ENCODE results near the gene PRKAB2.
"Not testable (repeated sequence)": the region's sequence is repeated elsewhere in the genome, so short reads cannot be mapped to it uniquely, and the experiment has no call there.

Gene PRKAB2

DNA sequence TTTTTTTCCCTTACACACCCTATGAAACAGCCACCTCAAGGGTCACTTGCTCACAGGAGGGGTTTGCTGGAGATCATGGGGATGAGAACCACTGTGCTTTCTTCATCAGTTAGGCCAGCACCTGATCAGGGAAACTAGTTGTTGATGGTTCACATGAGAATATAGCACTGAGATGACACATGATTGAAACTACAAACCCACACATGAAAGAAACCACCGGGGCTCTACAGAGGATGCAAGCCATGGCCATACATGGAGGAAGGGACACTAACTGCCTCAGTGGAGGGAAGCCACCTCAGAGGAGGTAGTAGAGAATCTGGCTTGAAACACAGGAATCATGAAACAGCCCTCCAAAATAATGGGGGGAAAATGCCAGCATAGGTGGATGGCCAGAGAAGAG, 63.2 kb downstream of the PRKAB2 start:
- Histone ChIP-seq H3F3A (ENCODE audit: insufficient read depth, low read length) (no peaks in the 10 kb centered on the region), H3K4me1 (ENCODE audit: insufficient read depth, low read length, severe bottlenecking) (no peaks in the 10 kb centered on the region), H4K20me1 (ENCODE audit: insufficient read depth, low read length) (no peaks in the 10 kb centered on the region), H3K27ac (ENCODE audit: low read depth, low read length, poor library complexity, severe bottlenecking) (no peak overlapping the region), H2AFZ (ENCODE audit: low read length) (no peak overlapping the region), H3K27me3 (ENCODE audit: insufficient read depth, low read length) (peaks cover 4% of the 10 kb centered on the region; the same call in 1 of the 2 replicates), H3K9ac (ENCODE audit: low read length) (no peak overlapping the region), H3K9me2 (ENCODE audit: low read depth, low read length) (no peaks in the 10 kb centered on the region), H3K4me2 (ENCODE audit: low read length) (no peak overlapping the region), H3K9me3 (ENCODE audit: low read length) (no peaks in the 10 kb centered on the region), H3K36me3 (ENCODE audit: insufficient read depth, low read length) (no peaks in the 10 kb centered on the region), H3K4me3 (ENCODE audit: low read depth, low read length, poor library complexity, severe bottlenecking) (no peak overlapping the region), H3K79me2 (ENCODE audit: insufficient read depth, low read length) (no peaks in the 10 kb centered on the region)
- TF ChIP-seq EZH2 (IDR thresholded peaks at IDR 0.05; ENCODE audit: borderline replicate concordance, low read length) = no peak
- no peak for TF ChIP-seq CTCF (IDR thresholded peaks at IDR 0.05; ENCODE audit: low read length)

GRCh38 chr1:147106407-147106881, 65.8 kb downstream of the PRKAB2 start:
- H3K27ac ChIP-seq (ENCODE audit: low read depth, low read length, poor library complexity, severe bottlenecking); H3K9me3 ChIP-seq (ENCODE audit: low read length); H3K79me2 ChIP-seq (ENCODE audit: insufficient read depth, low read length); H3K9me2 ChIP-seq (ENCODE audit: low read depth, low read length); H3K9ac ChIP-seq (ENCODE audit: low read length); H4K20me1 ChIP-seq (ENCODE audit: insufficient read depth, low read length); H3K4me3 ChIP-seq (ENCODE audit: low read depth, low read length, poor library complexity, severe bottlenecking); H3K36me3 ChIP-seq (ENCODE audit: insufficient read depth, low read length); H3K4me1 ChIP-seq (ENCODE audit: insufficient read depth, low read length, severe bottlenecking); H2AFZ ChIP-seq (ENCODE audit: low read length); H3F3A ChIP-seq (ENCODE audit: insufficient read depth, low read length); H3K4me2 ChIP-seq (ENCODE audit: low read length); H3K27me3 ChIP-seq (ENCODE audit: insufficient read depth, low read length): not testable (repeated sequence)

GRCh38 chr1:147105909-147106308, 66.4 kb downstream of the PRKAB2 start:
- H3K27me3 ChIP-seq (ENCODE audit: insufficient read depth, low read length) = peaks cover 4% of the 10 kb centered on the region; the same call in 1 of the 2 replicates
- H3K4me3 ChIP-seq (ENCODE audit: low read depth, low read length, poor library complexity, severe bottlenecking) = no peak overlapping the region
- H3K4me2 ChIP-seq (ENCODE audit: low read length) = no peak overlapping the region
- no peak overlapping the region for H2AFZ ChIP-seq (ENCODE audit: low read length)
- no peaks in the 10 kb centered on the region for H3K36me3 ChIP-seq (ENCODE audit: insufficient read depth, low read length)
- H3K4me1 ChIP-seq (ENCODE audit: insufficient read depth, low read length, severe bottlenecking) = no peaks in the 10 kb centered on the region
- H3K27ac ChIP-seq (ENCODE audit: low read depth, low read length, poor library complexity, severe bottlenecking) = no peak overlapping the region
- H3K9me3 ChIP-seq (ENCODE audit: low read length) = no peaks in the 10 kb centered on the region
- no peak overlapping the region for H3K9ac ChIP-seq (ENCODE audit: low read length)
- H4K20me1 ChIP-seq (ENCODE audit: insufficient read depth, low read length) = no peaks in the 10 kb centered on the region
- no peaks in the 10 kb centered on the region for H3K9me2 ChIP-seq (ENCODE audit: low read depth, low read length)
- TF ChIP-seq CTCF (IDR thresholded peaks at IDR 0.05; ENCODE audit: low read length) (no peak), EZH2 (IDR thresholded peaks at IDR 0.05; ENCODE audit: borderline replicate concordance, low read length) (no peak)
- no peaks in the 10 kb centered on the region for H3K79me2 ChIP-seq (ENCODE audit: insufficient read depth, low read length)
- no peaks in the 10 kb centered on the region for H3F3A ChIP-seq (ENCODE audit: insufficient read depth, low read length)

All from OCI-LY1 (cell line).